SK-N-SH treated with all-trans-retinoic acid at 6 μM for 48 hours (cell line): ENCODE data around the gene STAC2.

Experiments used
- ARNTL ChIP-seq: fragments of 450-650 bp; formaldehyde crosslinking; IDR thresholded peaks from 2 replicates; pipeline ENCODE4 v1.5.0; 2020; ENCODE audit warnings: low read depth, mild to moderate bottlenecking, moderate library complexity, borderline replicate concordance
- GLIS3 ChIP-seq: fragments of 250-450 bp; sonication (Bioruptor Pico); IDR thresholded peaks from 2 replicates; pipeline ENCODE4 v1.5.0; 2020; ENCODE audit warnings: mild to moderate bottlenecking, moderate library complexity
- ISL1 ChIP-seq: fragments of 250-450 bp; sonication (Bioruptor Pico); IDR thresholded peaks from 2 replicates; pipeline ENCODE4 v2.1.2; 2022; ENCODE audit warnings: mild to moderate bottlenecking, moderate library complexity
- RARB ChIP-seq: fragments of 250-450 bp; sonication (Bioruptor Pico); IDR thresholded peaks from 2 replicates; pipeline ENCODE4 v1.8.0; 2021; ENCODE audit warnings: mild to moderate bottlenecking, moderate library complexity
- SNAI2 ChIP-seq: fragments of 250-450 bp; sonication (Bioruptor Pico); IDR thresholded peaks from 2 replicates; pipeline ENCODE4 v1.5.0; 2020; ENCODE audit warnings: mild to moderate bottlenecking, moderate library complexity
- ZFP3 ChIP-seq: fragments of 250-450 bp; sonication (Bioruptor Pico); IDR thresholded peaks from 2 replicates; pipeline ENCODE4 v1.5.0; 2020; ENCODE audit warnings: mild to moderate bottlenecking, moderate library complexity
- ZNF565 ChIP-seq: fragments of 450-650 bp; formaldehyde crosslinking; conservative IDR thresholded peaks from 2 replicates; pipeline ENCODE4 v1.5.0; 2020; ENCODE audit warnings: low read depth, mild to moderate bottlenecking, moderate library complexity
- TF ChIP-seq, protein P1 (sequence below): fragments of 250-450 bp; sonication (Bioruptor Pico); IDR thresholded peaks from 2 replicates; pipeline ENCODE4 v1.8.0; 2020; ENCODE audit warnings: mild to moderate bottlenecking, moderate library complexity, borderline replicate concordance
- TF ChIP-seq, protein P2 (sequence below): fragments of 250-450 bp; sonication (Bioruptor Pico); IDR thresholded peaks from 2 replicates; pipeline ENCODE4 v1.5.0; 2020; ENCODE audit warnings: mild to moderate bottlenecking, moderate library complexity
- TF ChIP-seq, protein P3 (sequence below): fragments of 250-450 bp; sonication (Bioruptor Pico); IDR thresholded peaks from 2 replicates; pipeline ENCODE4 v1.5.1; 2021; ENCODE audit warnings: mild to moderate bottlenecking, moderate library complexity
- TF ChIP-seq, protein P4 (sequence below): fragments of 250-450 bp; sonication (Bioruptor Pico); IDR thresholded peaks from 2 replicates; pipeline ENCODE4 v1.5.1; 2020; ENCODE audit warnings: low read depth, mild to moderate bottlenecking, moderate library complexity
- TF ChIP-seq, protein P5 (sequence below): fragments of 250-450 bp; sonication (Bioruptor Pico); IDR thresholded peaks from 2 replicates; pipeline ENCODE4 v1.8.0; 2021; ENCODE audit warnings: low read depth, mild to moderate bottlenecking, moderate library complexity, borderline replicate concordance

DNA sequence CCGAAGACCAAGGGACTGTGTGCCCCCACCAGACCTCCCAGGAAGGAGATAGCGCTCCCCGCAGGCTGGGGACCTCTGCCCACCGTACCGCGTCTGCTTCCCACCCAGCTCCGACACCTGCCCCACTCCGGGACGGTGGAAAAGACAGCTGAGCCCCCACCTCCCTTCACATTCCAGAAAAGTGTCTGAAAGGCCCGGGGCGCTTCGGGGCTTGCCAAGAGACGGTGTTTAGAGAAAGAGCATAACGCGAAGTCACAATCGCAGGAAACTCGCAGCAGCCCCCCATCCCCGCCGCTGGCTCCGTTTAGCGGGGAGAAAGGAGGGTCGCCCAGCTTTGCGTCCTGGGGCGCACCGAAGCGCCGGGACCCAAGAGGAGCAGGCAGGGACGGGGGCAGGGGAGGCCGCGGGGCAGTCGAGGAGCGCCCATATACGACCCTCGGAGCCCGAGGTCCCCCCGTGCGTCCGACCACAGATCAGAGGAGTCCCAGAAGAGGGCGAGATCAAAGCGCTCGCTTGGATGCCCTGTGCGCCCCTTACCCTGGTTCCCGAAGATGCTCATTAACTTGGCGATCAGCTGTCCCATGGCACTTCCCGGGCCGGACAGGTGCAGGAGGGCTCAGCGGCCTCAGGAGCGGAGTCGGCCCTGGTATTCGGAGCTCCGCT is 60.4 kb downstream of the STAC2 start:
- no peak for TF ChIP-seq RARB (CRISPR knock-in tag)
- TF ChIP-seq, protein P1, sequence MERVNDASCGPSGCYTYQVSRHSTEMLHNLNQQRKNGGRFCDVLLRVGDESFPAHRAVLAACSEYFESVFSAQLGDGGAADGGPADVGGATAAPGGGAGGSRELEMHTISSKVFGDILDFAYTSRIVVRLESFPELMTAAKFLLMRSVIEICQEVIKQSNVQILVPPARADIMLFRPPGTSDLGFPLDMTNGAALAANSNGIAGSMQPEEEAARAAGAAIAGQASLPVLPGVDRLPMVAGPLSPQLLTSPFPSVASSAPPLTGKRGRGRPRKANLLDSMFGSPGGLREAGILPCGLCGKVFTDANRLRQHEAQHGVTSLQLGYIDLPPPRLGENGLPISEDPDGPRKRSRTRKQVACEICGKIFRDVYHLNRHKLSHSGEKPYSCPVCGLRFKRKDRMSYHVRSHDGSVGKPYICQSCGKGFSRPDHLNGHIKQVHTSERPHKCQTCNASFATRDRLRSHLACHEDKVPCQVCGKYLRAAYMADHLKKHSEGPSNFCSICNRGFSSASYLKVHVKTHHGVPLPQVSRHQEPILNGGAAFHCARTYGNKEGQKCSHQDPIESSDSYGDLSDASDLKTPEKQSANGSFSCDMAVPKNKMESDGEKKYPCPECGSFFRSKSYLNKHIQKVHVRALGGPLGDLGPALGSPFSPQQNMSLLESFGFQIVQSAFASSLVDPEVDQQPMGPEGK (CRISPR knock-in tag) = no peak
- TF ChIP-seq ZFP3 (CRISPR knock-in tag) = no peak
- TF ChIP-seq, protein P2, sequence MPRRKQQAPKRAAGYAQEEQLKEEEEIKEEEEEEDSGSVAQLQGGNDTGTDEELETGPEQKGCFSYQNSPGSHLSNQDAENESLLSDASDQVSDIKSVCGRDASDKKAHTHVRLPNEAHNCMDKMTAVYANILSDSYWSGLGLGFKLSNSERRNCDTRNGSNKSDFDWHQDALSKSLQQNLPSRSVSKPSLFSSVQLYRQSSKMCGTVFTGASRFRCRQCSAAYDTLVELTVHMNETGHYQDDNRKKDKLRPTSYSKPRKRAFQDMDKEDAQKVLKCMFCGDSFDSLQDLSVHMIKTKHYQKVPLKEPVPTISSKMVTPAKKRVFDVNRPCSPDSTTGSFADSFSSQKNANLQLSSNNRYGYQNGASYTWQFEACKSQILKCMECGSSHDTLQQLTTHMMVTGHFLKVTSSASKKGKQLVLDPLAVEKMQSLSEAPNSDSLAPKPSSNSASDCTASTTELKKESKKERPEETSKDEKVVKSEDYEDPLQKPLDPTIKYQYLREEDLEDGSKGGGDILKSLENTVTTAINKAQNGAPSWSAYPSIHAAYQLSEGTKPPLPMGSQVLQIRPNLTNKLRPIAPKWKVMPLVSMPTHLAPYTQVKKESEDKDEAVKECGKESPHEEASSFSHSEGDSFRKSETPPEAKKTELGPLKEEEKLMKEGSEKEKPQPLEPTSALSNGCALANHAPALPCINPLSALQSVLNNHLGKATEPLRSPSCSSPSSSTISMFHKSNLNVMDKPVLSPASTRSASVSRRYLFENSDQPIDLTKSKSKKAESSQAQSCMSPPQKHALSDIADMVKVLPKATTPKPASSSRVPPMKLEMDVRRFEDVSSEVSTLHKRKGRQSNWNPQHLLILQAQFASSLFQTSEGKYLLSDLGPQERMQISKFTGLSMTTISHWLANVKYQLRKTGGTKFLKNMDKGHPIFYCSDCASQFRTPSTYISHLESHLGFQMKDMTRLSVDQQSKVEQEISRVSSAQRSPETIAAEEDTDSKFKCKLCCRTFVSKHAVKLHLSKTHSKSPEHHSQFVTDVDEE (CRISPR knock-in tag) = no peak
- TF ChIP-seq ISL1 (CRISPR knock-in tag) = no peak
- no peak for TF ChIP-seq SNAI2 (CRISPR knock-in tag)
- TF ChIP-seq, protein P3, sequence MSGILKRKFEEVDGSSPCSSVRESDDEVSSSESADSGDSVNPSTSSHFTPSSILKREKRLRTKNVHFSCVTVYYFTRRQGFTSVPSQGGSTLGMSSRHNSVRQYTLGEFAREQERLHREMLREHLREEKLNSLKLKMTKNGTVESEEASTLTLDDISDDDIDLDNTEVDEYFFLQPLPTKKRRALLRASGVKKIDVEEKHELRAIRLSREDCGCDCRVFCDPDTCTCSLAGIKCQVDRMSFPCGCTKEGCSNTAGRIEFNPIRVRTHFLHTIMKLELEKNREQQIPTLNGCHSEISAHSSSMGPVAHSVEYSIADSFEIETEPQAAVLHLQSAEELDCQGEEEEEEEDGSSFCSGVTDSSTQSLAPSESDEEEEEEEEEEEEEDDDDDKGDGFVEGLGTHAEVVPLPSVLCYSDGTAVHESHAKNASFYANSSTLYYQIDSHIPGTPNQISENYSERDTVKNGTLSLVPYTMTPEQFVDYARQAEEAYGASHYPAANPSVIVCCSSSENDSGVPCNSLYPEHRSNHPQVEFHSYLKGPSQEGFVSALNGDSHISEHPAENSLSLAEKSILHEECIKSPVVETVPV (CRISPR knock-in tag) = no peak
- no peak for TF ChIP-seq GLIS3 (CRISPR knock-in tag)
- TF ChIP-seq, protein P4, sequence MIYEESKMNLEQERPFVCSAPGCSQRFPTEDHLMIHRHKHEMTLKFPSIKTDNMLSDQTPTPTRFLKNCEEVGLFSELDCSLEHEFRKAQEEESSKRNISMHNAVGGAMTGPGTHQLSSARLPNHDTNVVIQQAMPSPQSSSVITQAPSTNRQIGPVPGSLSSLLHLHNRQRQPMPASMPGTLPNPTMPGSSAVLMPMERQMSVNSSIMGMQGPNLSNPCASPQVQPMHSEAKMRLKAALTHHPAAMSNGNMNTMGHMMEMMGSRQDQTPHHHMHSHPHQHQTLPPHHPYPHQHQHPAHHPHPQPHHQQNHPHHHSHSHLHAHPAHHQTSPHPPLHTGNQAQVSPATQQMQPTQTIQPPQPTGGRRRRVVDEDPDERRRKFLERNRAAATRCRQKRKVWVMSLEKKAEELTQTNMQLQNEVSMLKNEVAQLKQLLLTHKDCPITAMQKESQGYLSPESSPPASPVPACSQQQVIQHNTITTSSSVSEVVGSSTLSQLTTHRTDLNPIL (CRISPR knock-in tag) = no peak
- TF ChIP-seq ARNTL (CRISPR knock-in tag) = no peak
- TF ChIP-seq, protein P5, sequence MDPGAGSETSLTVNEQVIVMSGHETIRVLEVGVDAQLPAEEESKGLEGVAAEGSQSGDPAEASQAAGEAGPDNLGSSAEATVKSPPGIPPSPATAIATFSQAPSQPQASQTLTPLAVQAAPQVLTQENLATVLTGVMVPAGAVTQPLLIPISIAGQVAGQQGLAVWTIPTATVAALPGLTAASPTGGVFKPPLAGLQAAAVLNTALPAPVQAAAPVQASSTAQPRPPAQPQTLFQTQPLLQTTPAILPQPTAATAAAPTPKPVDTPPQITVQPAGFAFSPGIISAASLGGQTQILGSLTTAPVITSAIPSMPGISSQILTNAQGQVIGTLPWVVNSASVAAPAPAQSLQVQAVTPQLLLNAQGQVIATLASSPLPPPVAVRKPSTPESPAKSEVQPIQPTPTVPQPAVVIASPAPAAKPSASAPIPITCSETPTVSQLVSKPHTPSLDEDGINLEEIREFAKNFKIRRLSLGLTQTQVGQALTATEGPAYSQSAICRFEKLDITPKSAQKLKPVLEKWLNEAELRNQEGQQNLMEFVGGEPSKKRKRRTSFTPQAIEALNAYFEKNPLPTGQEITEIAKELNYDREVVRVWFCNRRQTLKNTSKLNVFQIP (CRISPR knock-in tag) = no peak
- TF ChIP-seq ZNF565 (CRISPR knock-in tag) = no peak
